ENCODE data around the gene CABLES2.

The CABLES2 gene

DNA sequence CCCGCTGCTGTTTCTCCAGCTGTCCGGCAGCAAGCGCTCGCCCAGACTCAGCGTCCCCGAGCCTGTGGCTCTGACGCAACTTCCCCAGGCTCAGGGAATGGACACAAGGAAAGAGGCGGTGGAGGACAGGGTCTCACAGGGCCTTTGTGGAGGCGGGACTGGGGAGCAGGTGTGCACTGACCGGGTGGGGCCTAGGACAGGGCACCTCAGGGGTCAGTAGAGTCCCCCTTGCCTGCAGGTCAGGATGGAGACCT lies 60.0 kb downstream of the CABLES2 start:
- TF ChIP-seq, protein P1, sequence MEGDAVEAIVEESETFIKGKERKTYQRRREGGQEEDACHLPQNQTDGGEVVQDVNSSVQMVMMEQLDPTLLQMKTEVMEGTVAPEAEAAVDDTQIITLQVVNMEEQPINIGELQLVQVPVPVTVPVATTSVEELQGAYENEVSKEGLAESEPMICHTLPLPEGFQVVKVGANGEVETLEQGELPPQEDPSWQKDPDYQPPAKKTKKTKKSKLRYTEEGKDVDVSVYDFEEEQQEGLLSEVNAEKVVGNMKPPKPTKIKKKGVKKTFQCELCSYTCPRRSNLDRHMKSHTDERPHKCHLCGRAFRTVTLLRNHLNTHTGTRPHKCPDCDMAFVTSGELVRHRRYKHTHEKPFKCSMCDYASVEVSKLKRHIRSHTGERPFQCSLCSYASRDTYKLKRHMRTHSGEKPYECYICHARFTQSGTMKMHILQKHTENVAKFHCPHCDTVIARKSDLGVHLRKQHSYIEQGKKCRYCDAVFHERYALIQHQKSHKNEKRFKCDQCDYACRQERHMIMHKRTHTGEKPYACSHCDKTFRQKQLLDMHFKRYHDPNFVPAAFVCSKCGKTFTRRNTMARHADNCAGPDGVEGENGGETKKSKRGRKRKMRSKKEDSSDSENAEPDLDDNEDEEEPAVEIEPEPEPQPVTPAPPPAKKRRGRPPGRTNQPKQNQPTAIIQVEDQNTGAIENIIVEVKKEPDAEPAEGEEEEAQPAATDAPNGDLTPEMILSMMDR (IDR thresholded peaks at IDR 0.05; ENCODE audit: insufficient read depth, low read depth, low read length, missing control alignments): no peak
- DNase-seq (ENCODE audit: low read depth): no peak
- no peak overlapping the region for H3K4me3 ChIP-seq (ENCODE audit: low read length)

DNA sequence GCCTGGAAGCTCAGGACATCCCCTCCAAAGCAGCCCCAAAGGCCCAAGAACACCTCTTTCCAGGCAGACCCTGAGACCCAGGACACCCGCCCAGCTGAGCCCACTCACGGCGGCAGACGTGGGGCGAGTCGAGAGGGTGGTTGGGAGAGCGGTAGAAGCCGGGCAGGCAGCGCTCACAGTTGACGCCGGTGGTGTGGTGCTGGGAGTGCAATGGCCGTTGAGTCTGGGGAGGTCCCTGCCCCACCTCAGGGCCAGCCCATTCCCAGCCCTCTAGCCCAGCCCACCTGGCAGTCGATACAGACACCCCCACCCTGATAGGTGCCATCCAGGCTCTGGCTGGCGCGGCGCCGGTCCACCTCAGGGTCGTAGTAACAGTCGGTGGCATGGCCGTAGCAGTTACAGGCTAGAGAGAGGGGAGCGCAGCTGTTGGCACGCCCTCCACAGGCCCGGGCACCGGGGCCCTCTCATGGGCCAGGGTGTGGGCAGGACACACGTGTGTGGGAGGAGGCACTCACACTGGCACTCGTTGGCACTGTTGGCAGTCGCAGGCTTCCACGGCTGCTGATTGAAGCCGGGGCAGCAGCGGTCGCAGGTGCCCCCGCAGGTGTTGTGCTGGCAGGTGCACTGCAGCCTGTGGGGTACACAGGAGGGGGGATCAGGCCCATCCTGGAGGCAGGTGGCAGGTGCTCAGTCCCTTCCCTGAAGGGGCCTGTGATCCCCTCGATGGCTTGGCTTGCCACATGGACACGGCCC lies 60.5 kb downstream of the CABLES2 start:
- no peak for DNase-seq (ENCODE audit: low read depth)
- TF ChIP-seq, protein P1 (IDR thresholded peaks at IDR 0.05; ENCODE audit: insufficient read depth, low read depth, low read length, missing control alignments): no peak
- no peak overlapping the region for H3K4me3 ChIP-seq (ENCODE audit: low read length)

DNA sequence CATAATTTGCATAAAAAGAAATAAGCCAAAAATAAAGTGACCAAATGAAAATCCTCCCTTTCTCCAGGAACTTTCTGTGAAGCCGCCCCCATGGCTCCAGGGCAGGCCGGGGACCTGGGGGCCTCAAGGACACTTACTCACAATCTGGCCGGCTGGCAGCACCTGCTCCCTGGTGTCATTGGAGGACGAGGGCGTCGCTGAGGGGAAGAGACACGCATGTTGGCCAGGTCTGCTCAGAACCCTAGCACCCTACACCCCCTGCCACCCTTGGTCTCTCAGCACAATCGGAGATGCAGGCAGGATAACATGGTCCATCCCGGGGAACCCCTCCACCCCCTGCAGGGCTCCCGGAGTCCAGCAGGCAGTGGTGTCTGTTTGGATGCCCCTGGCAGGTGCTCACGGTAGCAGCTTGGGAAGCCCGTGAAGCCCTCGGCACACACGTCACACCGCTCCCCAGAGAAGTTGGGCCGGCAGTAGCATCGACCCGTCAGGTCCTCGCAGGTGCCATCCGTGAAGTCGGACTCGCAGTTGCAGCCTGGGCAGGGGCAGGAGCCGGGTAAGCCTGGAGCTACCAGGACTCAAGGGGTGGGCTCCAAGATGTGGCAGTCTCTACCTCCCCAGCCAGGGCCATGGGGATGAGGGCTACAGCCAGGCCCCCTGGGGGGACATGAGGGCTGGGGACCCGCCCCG lies 61.3 kb downstream of the CABLES2 start:
- no peak overlapping the region for H3K4me3 ChIP-seq (ENCODE audit: low read length)
- no peak for DNase-seq (ENCODE audit: low read depth)
- TF ChIP-seq, protein P1 (IDR thresholded peaks at IDR 0.05; ENCODE audit: insufficient read depth, low read depth, low read length, missing control alignments): no peak

DNA sequence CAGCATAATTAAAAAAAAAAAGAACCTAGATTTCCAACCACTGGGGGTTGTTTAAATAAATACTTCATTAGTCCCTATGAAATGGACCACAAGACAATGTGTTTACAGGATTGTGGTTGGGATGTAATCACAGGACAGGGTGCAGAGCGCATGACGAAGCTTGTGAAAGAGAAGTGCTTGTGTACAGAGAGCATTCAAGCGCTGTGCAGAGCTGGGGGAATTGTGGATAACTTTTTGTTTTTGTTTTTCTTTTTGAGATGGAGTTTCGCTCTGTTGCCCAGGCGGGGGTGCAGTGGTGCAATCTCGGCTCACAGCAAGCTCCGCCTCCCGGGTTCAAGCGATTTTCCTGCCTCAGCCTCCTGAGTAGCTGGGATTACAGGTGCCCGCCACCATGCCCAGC lies 62.3 kb downstream of the CABLES2 start:
- DNase-seq (ENCODE audit: low read depth): no peak
- TF ChIP-seq, protein P1 (IDR thresholded peaks at IDR 0.05; ENCODE audit: insufficient read depth, low read depth, low read length, missing control alignments): no peak
- H3K4me3 ChIP-seq (ENCODE audit: low read length): no peak overlapping the region

DNA sequence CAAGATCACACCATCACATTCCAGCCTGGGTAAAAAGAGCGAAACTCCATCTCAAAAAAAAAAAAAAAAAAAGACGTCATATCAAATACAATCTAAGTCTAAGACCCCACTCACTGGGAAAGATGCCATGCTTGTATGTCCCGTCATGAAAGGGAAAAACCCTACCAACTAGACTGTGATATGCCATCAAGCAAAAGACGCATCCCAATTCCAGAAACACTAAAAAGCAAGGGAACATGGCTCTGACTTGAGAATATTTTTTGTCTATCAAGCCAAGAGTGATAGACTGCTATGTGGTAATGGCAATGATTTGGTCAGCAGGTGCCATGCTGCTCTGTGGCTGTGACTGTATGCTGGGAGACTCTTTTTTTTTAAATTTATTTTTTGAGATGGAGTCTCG lies 63.0 kb downstream of the CABLES2 start:
- TF ChIP-seq, protein P1 (IDR thresholded peaks at IDR 0.05; ENCODE audit: insufficient read depth, low read depth, low read length, missing control alignments): no peak
- H3K4me3 ChIP-seq (ENCODE audit: low read length): no peak overlapping the region
- DNase-seq (ENCODE audit: low read depth): no peak

DNA sequence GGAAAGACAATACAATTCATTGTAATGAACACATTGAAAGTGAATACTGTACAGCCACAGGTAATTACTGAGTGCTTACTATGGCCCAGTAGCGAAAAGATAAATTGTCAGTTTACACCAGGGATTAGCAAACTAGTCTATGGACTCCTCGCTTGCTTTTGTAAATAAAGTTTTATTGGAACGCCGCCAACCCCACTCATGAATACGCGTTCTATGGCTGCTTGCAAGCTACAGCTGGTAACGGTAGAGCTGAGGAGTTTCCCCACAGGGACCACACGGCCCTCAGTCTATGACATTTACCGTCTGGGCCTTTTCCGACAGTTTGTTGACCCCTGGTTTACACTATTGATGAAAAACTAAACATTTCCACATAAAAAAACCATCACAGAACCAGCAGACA lies 64.2 kb downstream of the CABLES2 start:
- TF ChIP-seq, protein P1 (IDR thresholded peaks at IDR 0.05; ENCODE audit: insufficient read depth, low read depth, low read length, missing control alignments): no peak
- DNase-seq (ENCODE audit: low read depth): no peak
- no peak overlapping the region for H3K4me3 ChIP-seq (ENCODE audit: low read length)

DNA sequence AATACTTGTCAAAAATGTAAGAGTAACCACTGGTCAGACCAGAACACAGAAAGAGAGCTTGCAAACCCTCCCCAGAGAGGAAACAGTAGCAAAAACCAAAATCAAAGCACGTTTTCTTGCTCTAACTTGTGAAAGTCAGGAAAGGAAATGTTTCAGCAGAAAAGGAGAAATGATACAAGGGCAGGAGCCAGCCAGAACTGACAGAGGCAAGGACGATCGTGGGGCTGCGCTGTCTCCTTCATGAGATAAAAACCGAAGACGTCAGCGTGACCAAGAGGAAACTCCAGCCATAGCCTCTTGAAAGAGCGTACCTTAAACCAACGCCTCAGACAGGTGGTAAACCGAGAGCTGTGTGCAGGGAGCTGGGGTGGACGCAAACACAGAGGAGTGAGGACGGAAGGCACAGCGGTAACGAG lies 67.4 kb downstream of the CABLES2 start:
- DNase-seq (ENCODE audit: low read depth): no peak
- no peak overlapping the region for H3K4me3 ChIP-seq (ENCODE audit: low read length)
- TF ChIP-seq, protein P1 (IDR thresholded peaks at IDR 0.05; ENCODE audit: insufficient read depth, low read depth, low read length, missing control alignments): no peak

Measured in epithelial cell of esophagus (primary cell).